NCI-H1417 treated with DMSO at 0.1 percent for 48 hours (cell line): ENCODE measurements around the gene TIGAR.

Experiments
- DNase-seq: peaks from one replicate; lab custom pipeline; 2025; lab: John Stamatoyannopoulos, UW

Gene TIGAR

DNA sequence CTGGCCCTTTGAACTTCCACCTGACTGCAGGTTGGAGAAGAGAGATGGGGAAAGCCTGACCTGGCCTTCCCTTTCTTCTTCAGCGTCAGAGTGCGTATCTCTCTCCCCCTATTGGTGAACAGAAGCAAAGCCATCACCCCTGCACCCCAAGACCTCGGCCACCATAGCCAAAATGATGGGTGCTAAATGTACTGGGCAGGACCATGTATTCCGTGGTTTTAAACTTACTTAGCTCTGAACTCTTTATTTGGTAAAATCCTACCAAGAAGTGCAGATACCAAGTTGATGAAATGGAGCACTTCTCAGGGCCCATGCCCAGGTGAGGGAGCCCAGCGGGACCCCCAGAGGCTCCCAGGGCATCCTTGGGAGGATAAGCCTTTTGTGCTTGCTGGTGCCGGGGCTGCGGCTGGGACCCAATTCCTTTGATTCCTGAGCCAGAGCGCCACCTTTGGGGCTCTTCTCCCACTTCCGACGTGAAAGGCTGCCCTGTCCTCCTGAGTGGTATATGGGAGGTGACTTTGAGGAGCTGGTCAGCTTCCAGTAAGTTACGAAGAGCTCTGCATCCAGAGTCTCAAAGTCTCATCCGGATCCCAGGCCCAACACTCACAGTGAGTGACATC is 38.0 kb upstream of the TIGAR start:
- DNase-seq, result no peak

DNA sequence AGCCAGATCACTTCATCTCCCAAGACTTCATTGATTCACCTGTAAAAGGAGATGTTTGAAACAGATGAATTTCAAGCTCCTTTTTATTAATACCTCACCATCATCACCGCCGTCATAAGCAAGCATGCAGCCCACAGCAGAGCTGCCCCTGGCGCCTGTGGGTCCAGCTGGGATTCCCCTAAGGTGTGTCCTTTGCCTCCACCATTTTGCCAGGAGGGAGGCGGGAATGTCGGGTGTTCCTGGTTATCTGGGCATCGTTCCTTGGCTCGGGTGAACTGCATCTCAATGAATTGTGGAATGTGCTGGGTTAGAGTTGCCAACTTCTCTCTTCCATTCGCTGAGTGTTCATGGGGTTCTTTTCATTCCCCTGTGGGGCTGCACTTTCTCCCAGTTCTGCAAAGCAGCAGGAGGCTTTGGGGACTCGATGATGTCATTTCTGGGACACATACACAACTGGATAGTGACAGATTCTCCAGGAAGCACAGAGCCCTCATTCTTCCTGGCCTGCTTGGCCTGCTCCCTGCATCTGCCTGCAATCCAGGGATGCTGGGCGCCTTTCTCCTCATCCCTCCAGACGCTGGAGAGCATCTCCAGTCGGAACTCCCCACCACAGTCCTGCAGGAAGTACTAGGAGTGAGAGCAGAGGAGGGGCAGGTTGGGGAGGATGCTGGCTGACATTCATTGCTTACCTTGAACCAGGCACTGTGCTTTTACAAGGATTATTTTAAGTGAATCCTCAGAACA is 37.3 kb upstream of the TIGAR start:
- no peak for DNase-seq

DNA sequence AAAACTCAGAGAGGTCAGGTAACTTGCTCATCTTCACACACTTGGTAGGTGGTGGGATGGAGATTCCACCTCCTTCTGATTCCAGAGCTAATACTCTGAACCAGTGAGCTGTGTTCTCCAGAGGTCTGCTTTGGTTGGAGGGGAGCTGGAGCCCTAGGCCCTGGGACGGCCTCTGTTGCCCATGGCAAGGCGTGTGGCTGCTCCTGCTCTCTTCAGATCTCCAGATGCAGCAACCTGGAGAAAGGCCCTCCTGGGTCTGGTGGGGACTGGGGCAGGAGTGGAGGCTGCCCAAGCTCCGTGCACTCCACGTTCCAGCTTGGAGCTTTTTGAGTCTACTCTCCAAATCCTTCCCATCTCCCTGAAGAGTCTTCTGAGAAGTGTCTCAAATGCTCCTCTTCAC is 36.7 kb upstream of the TIGAR start:
- DNase-seq, result no peak

DNA sequence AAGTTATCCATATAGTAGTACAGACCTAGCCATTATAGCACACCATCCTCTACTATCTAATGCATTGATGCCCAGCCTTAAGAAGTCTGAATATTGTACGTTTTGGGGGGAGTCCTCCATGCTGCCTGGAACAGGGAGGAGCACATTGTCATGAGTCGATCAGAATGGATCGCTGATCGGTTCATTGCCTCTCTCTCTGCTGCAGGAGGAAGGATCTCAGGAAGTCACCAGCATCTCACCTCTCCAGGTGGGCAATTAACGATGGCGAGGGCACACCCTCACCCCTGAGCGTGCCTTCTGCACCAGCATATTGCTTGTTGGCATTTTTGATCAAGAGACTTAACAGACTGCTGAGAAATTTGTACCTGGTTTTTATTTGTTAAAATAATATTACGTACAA is 35.9 kb upstream of the TIGAR start:
- DNase-seq, result no peak

DNA sequence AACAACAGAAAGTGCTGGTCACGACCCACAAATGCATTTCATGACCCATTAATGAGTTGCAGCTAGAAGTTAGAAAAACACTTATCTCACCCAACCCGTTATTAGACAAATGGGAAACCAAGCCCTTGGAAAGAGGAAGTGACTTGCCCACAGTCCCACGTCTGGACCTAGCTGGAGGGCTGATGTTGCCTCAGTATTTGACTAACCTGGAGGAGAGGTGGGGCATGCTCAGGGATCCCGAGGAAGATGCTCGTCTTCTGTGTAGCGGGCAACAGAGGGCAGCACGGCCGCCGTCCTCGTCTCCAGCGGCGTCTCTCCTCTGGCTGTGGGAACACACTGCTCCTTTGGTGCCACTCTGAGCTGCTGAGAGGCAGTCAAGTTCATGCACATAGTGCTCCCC is 34.8 kb upstream of the TIGAR start:
- DNase-seq, result no peak

DNA sequence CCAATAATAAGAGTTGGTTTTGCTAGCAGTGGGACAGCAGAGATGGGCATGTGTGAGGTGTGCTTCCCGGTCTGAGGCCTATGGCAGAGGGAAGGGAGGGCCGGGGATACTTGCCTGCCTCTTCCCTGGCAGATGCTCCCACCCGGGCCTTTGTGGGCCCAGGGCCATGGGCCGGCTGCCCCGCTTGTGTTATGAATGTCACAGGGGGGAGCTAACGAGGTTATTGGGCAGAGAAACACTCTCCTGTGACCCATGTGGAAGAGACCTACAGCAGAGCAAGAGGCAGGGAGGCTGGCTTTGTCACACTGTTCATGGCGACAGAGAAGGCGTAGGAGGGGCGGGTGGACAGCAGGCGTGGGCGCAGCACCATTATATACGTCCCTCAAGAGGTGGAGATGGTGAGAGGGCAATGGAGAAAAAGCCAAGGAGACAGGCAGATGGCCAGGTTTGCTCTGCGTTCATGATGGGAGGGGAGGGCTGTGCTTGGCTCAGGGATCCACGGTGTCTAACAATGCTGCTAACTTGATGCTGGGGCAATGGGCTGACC is 34.2 kb upstream of the TIGAR start:
- DNase-seq, result no peak

DNA sequence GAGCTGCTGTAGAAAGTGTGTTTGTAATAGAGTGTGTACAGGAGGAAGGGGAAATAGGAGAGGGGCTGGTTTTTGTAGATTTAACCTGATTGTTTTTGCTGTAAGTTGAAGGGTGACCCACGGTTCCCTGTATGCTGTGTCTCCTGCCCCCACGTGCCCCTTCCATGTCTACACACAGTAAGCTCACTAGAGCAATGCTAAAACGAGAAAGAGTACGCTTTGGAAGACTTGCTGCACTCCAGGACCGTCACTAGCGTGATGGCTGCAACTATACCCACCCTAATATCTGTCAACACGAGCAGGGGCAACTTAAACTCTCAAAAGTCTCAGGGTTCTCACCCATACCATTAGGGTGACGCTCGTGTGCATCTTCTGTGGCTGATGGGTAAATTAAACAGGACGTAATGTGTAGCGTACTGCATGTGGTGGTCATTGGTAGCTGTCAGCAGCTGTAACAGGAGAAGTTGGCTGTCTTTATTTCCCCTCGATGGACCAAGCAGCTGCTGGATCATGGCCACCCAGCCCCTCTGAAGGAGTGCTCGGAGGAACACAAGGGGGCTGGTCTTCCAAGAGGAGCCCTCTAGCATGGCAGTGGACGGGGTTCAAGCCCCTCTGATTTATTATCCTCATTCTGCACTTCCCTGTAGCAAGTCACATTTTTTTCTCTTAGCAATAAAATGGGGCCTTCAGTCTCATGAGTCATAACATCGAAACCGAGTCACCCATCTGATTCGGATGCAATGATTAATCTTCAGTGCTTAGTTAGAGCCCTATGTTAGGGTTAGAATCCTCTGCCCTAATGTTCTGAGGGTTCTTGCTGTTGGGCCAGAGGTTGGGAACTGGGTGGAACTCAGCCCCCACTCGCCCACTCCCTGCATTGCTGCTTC is 33.4 kb upstream of the TIGAR start:
- no peak for DNase-seq

DNA sequence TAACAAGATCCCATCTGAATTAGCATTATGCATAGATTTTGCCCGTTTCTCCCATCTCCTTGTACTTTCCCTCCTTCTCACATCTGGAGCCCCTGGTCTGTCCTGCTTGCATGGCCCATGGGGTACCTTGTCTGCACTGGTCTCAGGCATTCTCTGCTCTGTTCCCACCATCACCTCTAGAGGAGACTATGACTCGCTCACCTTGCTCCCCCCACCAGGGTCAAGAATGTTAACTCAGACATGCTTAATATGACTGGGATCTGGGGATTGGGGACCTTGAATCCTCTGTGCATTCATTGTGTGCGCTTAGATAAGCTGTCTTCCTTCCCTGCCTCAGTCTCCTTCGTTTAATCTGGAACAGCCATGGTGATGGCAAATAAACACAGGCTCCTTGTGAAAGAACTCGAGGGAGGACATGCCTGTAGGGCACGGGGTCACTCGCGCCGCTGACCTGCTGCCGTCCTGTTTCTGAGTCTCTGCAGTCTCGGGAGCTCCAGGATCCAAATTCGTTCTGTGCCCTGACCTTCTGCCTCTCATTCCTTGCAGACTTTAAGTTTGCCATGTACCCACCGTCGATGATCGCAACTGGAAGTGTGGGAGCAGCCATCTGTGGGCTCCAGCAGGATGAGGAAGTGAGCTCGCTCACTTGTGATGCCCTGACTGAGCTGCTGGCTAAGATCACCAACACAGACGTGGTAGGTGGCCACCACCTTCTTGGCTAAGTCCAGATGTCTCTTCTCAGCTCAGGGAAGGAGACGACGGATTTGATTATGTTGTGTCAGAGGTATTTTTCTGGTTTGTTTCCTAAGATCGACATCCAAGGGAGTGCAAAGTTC is 32.5 kb upstream of the TIGAR start:
- no peak for DNase-seq

DNA sequence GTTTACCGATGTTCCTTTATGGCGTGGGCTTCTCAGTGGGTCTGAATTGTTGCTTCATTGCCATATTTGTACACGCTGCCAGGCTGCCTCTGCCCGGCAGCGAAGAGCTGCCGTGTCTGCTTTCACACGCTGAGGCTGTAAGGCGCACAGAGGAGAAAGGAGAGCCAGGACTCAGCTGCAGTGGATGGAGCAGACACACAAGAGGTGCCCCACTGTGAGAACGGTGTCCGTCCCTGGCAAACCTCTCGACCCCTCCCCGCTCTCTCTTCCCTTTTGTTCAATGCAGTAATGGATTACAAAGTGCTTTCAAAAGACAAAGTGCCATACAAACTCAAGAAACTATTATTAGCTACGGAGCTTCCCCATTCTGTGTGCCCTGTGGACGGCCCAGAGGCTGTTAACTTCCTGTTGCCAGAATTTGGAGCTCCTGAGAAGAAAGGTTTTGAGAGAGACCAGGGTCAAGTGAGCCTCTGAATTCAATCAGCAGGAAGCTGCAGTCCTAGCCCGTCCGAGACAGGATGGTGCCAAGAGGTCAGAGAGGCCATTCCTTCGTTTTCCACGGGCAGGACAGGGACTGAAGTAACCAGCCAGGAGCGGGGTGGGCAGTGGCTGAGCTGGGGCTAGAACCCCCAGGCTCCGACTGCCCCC is 31.7 kb upstream of the TIGAR start:
- no peak for DNase-seq

DNA sequence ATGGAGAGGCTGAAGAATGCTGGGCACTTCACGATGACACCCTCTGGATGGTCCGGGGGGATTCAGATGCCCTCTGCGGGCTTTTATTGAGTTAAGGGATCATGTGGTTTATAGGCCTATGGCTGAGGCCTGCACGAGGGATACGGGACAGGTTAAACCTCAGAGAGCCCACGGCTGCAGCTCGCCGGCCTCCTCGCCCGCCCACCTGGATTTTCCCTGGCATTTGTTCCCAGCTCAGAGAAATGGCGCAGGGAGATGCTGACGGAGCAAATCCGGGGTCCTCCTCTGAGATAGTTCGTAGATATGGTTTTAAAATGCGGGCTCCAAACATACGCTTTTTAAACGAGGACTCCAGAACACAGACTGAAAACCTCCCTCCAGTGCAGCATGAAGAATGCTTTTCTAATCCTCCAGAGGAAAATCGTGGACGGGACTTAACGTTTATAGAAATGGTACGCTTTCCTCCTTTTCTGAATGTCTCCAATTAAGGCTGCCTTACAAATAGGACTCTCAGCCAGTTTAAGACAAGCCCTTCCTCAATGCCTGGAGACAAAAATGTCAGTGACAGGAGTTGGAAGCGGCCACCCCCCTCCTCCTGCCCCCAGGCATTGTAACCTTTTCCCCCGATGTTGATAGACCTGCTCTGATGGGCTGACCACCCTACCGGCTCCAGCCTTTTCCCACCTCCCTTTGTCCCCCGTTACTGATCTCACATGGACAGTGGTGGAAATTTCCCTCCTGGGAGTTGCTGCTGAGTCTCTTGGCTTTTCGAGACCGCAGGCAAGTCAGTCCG is 30.8 kb upstream of the TIGAR start:
- no peak for DNase-seq

DNA sequence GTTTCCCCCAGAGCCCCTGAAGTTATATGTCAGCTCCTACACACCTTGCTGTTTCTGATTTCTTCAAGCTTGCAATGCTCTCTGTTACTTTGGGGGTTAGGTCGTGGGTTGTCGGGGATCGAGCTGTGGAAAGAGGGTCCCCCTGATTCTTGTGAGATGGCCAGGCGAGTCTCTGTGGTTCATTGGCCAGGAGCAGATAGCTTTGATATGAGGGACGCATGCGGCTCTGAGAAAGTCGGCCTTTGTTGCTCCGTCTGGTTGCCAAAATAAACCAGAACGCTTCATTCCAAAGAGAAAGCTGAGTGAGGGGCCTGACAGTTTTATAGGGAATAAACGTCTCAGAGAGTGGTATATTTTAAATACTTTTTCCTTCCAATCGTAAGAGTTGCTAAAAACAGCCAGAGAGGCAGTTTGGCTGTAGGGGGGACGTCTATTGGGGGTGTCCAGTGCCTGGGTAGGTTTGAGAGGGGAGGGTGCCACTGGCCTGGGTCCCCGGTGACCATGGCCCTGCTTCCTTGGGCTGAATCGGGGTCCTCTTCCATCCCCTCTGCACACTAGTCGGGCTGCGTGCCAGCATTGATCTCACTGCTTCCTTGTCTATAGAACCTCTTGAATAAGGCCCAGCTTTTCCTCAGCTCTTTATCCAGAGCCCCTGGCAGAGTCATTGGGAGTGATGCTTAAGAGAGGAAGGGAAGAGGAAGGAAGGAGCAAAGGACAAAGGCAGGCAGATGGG is 28.5 kb upstream of the TIGAR start:
- no peak for DNase-seq

DNA sequence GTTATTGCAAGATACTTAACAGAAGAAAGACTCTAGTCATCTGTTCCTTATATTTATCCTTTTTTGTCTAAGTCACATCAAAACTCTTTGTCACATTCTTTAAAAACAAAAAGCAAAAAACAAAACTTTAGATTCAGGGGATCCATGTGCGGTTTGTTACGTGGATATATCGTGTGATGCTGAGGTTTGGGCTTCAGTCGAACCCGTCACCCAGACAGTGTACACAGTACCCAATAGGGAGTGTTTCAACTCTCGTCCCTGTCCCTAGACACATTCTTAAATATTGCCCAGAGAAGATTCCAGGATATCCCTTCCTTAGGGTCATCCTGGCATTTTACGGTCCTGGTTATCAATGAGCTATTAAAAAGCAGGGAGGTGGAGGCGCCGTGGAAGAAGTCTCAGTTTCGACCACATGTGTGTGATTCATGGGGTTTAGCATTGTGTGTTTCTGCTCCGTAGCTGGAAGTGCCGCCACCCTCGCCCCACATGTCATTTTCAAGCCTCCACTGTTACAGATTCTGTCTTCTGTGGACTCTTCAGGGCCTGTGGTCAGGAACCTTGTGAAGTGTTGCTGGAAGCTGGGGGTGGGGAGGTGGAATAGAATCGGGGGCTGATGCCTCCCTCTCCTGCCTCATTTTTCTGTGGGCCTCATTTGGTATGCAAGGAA is 27.6 kb upstream of the TIGAR start:
- no peak for DNase-seq

DNA sequence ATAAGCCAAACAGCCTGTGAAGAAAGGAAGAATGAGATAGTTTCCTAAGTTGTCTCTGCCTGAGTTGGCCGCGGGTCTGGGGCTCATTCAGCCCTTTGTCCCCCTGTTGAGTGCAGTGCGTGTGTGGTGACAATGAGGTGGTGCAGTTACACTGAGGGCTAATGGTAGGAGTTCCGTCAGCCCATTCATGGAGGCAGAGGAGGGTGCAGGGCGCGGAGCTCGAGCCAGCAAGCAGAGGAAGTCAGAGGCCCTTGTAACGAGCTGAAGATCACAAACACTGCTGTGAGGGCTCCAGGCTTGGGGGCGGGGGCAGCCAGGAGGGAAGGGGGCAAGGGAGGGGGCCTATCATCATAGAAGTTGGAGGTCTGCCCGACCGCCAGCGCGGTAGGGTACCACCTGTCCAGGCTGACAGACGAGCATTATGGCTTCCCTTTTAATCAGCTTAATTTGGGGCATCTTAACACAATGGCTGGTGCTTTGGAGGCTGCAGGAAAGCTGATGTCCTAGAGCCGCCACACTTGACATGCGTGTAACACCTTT is 27.0 kb upstream of the TIGAR start:
- no peak for DNase-seq

DNA sequence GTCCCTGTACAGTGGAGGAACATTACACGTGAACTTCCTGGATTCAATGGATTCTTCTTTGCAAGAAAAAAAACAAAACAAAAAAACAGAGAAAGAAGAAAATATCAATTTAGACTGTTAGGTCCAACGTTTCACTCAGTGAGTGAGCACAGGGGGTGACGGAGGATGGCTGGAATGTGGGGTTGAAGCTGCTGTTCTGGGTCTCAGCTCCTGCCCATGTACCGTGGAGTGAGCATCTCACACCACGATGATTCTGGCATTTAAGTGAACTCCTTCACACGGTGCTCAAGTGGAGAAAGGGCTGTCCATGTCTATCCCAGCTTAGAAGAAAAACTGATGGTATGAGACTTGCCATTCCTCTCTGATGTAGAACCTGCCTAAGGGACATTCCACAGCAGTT is 24.3 kb upstream of the TIGAR start:
- no peak for DNase-seq

DNA sequence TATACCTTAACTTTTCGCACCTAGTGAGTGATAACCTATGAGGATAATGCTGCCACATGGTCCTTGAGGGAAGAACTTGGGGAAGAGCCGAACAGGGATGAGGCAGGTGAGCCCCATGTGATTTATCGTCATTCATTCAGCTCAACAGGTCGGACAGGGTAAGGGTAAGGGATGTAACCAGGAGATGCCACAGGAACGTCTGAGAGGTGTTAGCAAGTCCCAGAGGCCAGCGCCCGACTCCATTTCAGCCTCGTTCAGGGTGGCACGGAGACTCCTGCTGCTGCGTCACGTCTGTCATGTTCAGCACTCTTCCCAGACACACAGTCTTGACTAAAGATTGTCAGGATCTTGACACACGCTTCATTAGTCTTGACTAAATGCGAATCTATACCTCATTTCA is 23.4 kb upstream of the TIGAR start:
- DNase-seq, result no peak

DNA sequence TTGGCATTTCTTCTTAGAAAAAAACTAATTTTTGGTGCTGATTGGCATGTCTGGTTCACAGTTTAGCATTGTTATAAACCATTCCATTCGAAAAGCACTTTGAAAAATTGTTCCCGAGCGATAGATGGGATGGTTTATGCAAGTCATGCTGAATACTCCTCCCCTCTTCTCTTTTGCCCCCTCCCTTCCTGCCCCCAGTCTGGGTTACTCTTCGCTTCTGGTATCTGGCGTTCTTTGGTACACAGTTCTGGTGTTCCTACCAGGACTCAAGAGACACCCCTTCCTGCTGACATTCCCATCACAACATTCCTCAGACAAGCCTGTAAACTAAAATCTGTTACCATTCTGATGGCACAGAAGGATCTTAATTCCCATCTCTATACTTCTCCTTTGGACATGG is 20.1 kb upstream of the TIGAR start:
- no peak for DNase-seq

DNA sequence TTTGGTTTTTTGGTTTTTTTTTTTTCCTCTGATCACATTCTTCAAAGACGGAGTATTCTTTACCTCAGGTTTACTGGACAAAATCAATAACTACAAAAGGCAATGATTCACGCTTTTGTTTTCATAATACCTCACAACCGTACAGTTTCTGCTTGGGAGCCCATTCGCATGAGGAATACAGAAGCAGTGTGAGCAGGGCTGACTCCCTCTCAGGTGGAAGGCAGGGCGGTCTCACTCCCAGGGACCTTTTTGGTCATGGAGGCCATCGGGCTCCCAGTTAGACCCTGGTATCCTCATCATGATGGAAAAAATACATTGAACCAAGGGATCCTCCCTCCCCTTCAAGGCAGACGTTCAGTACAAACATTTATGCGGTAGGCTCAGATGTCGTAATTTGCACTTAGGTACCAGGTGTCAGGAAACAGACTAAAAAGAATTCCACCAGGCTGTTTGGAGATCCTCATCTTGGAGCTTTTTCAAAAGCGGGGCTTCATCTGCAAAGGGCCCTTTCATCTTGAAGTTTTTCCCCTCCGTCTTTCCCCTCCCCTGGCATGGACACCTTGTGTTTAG is 19.0 kb upstream of the TIGAR start:
- DNase-seq, result no peak

DNA sequence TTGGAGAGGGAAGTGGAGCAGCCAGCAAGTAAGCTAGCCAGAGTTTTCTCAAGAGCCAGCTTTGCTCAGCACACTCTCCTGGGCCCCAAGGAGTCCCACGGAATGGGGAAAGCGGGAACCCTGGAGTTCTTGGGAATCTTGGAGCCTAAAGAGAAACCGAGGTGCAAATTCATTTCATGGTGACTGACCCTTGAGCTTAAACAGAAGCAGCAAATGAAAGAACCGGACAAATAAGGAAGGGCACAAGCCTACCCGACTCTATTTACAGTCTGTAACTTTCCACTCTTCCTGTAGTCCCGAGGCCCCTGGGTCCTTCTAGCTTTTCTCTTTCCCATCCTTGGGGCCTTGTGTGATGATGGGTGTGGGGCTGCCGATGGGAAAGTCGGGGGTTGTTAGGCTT is 18.1 kb upstream of the TIGAR start:
- no peak for DNase-seq

DNA sequence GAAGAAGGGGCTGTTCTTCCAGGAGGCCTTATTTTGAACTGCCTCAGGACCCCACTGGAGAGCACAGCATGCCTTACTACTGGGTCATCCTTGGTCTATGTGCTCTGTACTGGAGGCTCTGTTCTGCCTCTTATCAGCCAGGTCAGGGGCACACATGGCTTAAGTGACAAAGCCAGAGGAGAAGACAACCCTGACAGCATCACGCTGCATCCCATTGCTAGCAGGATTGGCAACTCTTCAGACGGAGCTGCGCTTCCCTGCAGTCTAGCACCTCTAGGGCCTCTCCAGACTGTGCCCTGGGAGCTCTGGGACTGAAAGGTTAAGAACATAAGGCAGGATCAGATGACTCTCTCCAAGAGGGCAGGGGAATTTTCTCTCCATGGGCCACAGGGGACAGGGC is 17.3 kb upstream of the TIGAR start:
- no peak for DNase-seq
